WTC11 (cell line): Measurements from ENCODE around the gene ATF5. TPM values are rescaled to one million over a fixed set of nuclear protein-coding genes. Genes with fewer than 3 reads are reported as not detected.

ENCODE experiments used
- ATAC-seq: fragments of 200-7000 bp; cut with Tn5 transposase; 2 replicates; pipeline ENCODE4 v1.10.0; 2021; ENCODE audit warnings: mild to moderate bottlenecking, moderate library complexity
- CTCF ChIA-PET: fragments of 300-600 bp; sonication (Branson Sonifier 250); formaldehyde crosslinking; loops from one replicate; lab custom pipeline; 2021; ENCODE audit warnings: antibody characterized with exemption; lab: Charles Lee
- POLR2A ChIA-PET: fragments of 350-600 bp; sonication (Branson Sonifier 250); formaldehyde crosslinking; loops from one replicate; lab custom pipeline; 2021; ENCODE audit warnings: antibody characterized with exemption; lab: Charles Lee
- DNase-seq: peaks from one replicate; pipeline ENCODE4 v3.0.0; 2021; ENCODE audit warnings: low spot score
- H3K27ac Mint-ChIP-seq: 2 replicates; pipeline ENCODE4 v1.8.0; 2021; ENCODE audit warnings: mixed read lengths
- H3K27me3 Mint-ChIP-seq: 2 replicates; pipeline ENCODE4 v1.8.0; 2021; ENCODE audit warnings: low read depth, mild to moderate bottlenecking, moderate library complexity, mixed read lengths
- H3K36me3 Mint-ChIP-seq: 2 replicates; pipeline ENCODE4 v1.8.0; 2021; ENCODE audit warnings: mixed read lengths
- H3K4me1 Mint-ChIP-seq: 2 replicates; pipeline ENCODE4 v1.8.0; 2022; ENCODE audit warnings: mixed read lengths
- H3K4me3 Mint-ChIP-seq: 2 replicates; pipeline ENCODE4 v1.8.0; 2021; ENCODE audit warnings: mild to moderate bottlenecking, moderate library complexity, mixed read lengths
- H3K9me3 Mint-ChIP-seq: 2 replicates; pipeline ENCODE4 v1.8.0; 2021; ENCODE audit warnings: mixed read lengths
- CBFB ChIP-seq: sonication (generic); formaldehyde crosslinking; IDR thresholded peaks from 2 replicates; pipeline ENCODE4 v1.8.1; 2022; ENCODE audit warnings: mild to moderate bottlenecking, low read depth, missing genetic modification reagents
- EMX1 ChIP-seq: fragments of 250-450 bp; sonication (Bioruptor Pico); IDR thresholded peaks from 2 replicates; pipeline ENCODE4 v1.8.0; 2021; ENCODE audit warnings: mild to moderate bottlenecking
- ETV6 ChIP-seq: sonication (generic); formaldehyde crosslinking; IDR thresholded peaks from 2 replicates; pipeline ENCODE4 v1.8.1; 2022; ENCODE audit warnings: mild to moderate bottlenecking, missing genetic modification reagents
- GABPB1 ChIP-seq: sonication (generic); formaldehyde crosslinking; IDR thresholded peaks from 2 replicates; pipeline ENCODE4 v1.8.1; 2023; ENCODE audit warnings: mild to moderate bottlenecking, missing genetic modification reagents
- GTF2I ChIP-seq: fragments of 250-450 bp; sonication (Bioruptor Pico); conservative IDR thresholded peaks from 2 replicates; pipeline ENCODE4 v1.4.0; 2021; ENCODE audit warnings: mild to moderate bottlenecking
- KAT7 ChIP-seq: sonication (generic); formaldehyde crosslinking; IDR thresholded peaks from 2 replicates; pipeline ENCODE4 v1.8.1; 2023; ENCODE audit warnings: missing genetic modification reagents, mild to moderate bottlenecking, borderline replicate concordance
- NR1H2 ChIP-seq: sonication (generic); formaldehyde crosslinking; IDR thresholded peaks from 2 replicates; pipeline ENCODE4 v1.9.0; 2021; ENCODE audit warnings: mild to moderate bottlenecking, moderate library complexity, missing genetic modification reagents
- RELA ChIP-seq: sonication (generic); formaldehyde crosslinking; IDR thresholded peaks from 2 replicates; pipeline ENCODE4 v1.8.1; 2022; ENCODE audit warnings: missing genetic modification reagents, mild to moderate bottlenecking, borderline replicate concordance
- RORB ChIP-seq: fragments of 250-450 bp; sonication (Bioruptor Pico); IDR thresholded peaks from 2 replicates; pipeline ENCODE4 v1.9.0; 2021; ENCODE audit warnings: mild to moderate bottlenecking
- SMAD3 ChIP-seq: sonication (generic); formaldehyde crosslinking; IDR thresholded peaks from 2 replicates; pipeline ENCODE4 v1.8.0; 2022; ENCODE audit warnings: missing genetic modification reagents, mild to moderate bottlenecking, borderline replicate concordance
- SOX15 ChIP-seq: fragments of 250-450 bp; sonication (Bioruptor Pico); IDR thresholded peaks from 2 replicates; pipeline ENCODE4 v1.9.0; 2021; ENCODE audit warnings: mild to moderate bottlenecking
- SP1 ChIP-seq: sonication (generic); formaldehyde crosslinking; conservative IDR thresholded peaks from 2 replicates; pipeline ENCODE4 v1.8.1; 2022; ENCODE audit warnings: missing genetic modification reagents
- TP53 ChIP-seq: sonication (generic); formaldehyde crosslinking; IDR thresholded peaks from 2 replicates; pipeline ENCODE4 v1.8.1; 2023; ENCODE audit warnings: mild to moderate bottlenecking, missing genetic modification reagents
- ZNF396 ChIP-seq: fragments of 250-450 bp; sonication (Bioruptor Pico); IDR thresholded peaks from 2 replicates; pipeline ENCODE4 v1.8.0; 2021; ENCODE audit warnings: mild to moderate bottlenecking, moderate library complexity, borderline replicate concordance
- total RNA-seq: library from RNA; stranded (reverse); gene quantifications from 3 replicates; pipeline ENCODE4 v1.2.3, GENCODE V29; 2021
- TF ChIP-seq, protein P1 (sequence below): sonication (generic); formaldehyde crosslinking; IDR thresholded peaks from 2 replicates; pipeline ENCODE4 v1.8.1; 2022; ENCODE audit warnings: low read depth, mild to moderate bottlenecking, moderate library complexity, missing genetic modification reagents, borderline replicate concordance
- TF ChIP-seq, protein P2 (sequence below): fragments of 250-450 bp; sonication (Bioruptor Pico); IDR thresholded peaks from 2 replicates; pipeline ENCODE4 v1.9.0; 2021; ENCODE audit warnings: mild to moderate bottlenecking
- TF ChIP-seq, protein P3 (sequence below): fragments of 250-450 bp; sonication (Bioruptor Pico); IDR thresholded peaks from 2 replicates; pipeline ENCODE4 v2.1.2; 2022; ENCODE audit warnings: mild to moderate bottlenecking, moderate library complexity
- TF ChIP-seq, protein P4 (sequence below): fragments of 250-450 bp; sonication (Bioruptor Pico); IDR thresholded peaks from 2 replicates; pipeline ENCODE4 v1.8.0; 2021; ENCODE audit warnings: mild to moderate bottlenecking
- TF ChIP-seq, protein P5 (sequence below): sonication (generic); formaldehyde crosslinking; IDR thresholded peaks from 2 replicates; pipeline ENCODE4 v1.8.1; 2022; ENCODE audit warnings: missing genetic modification reagents, borderline replicate concordance
- TF ChIP-seq, protein P6 (sequence below): sonication (generic); formaldehyde crosslinking; IDR thresholded peaks from 2 replicates; pipeline ENCODE4 v1.8.0; 2022; ENCODE audit warnings: missing genetic modification reagents
- TF ChIP-seq, protein P7 (sequence below): sonication (generic); formaldehyde crosslinking; conservative IDR thresholded peaks from 2 replicates; pipeline ENCODE4 v1.8.1; 2023; ENCODE audit warnings: mild to moderate bottlenecking, low read depth, missing genetic modification reagents, moderate library complexity

ATF5 gene
- total RNA-seq, 1 experiment from 2014 or later, result 10.8 TPM

DNA sequence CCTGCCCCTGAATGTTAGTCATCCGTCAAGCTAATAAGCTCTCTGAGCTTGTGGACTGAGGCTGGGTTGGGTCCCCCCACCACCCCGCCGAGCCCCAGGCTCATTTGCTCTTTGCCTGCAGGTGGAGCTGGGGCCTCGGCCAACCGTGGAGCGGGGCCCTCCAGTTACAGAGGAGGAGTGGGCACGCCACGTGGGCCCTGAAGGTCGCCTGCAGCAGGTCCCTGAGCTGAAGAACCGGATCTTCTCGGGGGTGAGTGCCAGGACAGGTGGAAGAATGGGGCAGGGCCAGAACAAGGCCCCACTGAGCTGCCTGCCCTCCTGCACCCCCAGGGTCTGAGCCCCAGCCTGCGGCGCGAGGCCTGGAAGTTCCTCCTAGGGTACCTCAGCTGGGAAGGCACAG lies 46.4 kb upstream of the ATF5 start:
- ChIA-PET POLR2A (no interaction called here), CTCF (no interaction called here)
- Mint-ChIP-seq H3K27me3 (no peaks in the 10 kb centered on the region), H3K36me3 (peaks cover 61% of the 10 kb centered on the region), H3K4me1 (peaks cover 14% of the 10 kb centered on the region), H3K4me3 (no peak overlapping the region), H3K9me3 (no peaks in the 10 kb centered on the region), H3K27ac (no peak overlapping the region)
- no peak for DNase-seq
- no peak for TF ChIP-seq GTF2I (CRISPR knock-in tag)
- TF ChIP-seq, protein P1, sequence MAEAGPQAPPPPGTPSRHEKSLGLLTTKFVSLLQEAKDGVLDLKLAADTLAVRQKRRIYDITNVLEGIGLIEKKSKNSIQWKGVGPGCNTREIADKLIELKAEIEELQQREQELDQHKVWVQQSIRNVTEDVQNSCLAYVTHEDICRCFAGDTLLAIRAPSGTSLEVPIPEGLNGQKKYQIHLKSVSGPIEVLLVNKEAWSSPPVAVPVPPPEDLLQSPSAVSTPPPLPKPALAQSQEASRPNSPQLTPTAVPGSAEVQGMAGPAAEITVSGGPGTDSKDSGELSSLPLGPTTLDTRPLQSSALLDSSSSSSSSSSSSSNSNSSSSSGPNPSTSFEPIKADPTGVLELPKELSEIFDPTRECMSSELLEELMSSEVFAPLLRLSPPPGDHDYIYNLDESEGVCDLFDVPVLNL (CRISPR knock-in tag), result no peak
- TF ChIP-seq, protein P2, sequence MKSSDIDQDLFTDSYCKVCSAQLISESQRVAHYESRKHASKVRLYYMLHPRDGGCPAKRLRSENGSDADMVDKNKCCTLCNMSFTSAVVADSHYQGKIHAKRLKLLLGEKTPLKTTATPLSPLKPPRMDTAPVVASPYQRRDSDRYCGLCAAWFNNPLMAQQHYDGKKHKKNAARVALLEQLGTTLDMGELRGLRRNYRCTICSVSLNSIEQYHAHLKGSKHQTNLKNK (CRISPR knock-in tag), result no peak
- TF ChIP-seq, protein P3, sequence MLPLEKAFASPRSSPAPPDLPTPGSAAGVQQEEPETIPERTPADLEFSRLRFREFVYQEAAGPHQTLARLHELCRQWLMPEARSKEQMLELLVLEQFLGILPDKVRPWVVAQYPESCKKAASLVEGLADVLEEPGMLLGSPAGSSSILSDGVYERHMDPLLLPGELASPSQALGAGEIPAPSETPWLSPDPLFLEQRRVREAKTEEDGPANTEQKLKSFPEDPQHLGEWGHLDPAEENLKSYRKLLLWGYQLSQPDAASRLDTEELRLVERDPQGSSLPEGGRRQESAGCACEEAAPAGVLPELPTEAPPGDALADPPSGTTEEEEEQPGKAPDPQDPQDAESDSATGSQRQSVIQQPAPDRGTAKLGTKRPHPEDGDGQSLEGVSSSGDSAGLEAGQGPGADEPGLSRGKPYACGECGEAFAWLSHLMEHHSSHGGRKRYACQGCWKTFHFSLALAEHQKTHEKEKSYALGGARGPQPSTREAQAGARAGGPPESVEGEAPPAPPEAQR (CRISPR knock-in tag), result no peak
- no peak for TF ChIP-seq RORB (CRISPR knock-in tag)
- no peak for TF ChIP-seq TP53 (CRISPR knock-in tag)
- no peak for TF ChIP-seq RELA (CRISPR knock-in tag)
- TF ChIP-seq, protein P4, sequence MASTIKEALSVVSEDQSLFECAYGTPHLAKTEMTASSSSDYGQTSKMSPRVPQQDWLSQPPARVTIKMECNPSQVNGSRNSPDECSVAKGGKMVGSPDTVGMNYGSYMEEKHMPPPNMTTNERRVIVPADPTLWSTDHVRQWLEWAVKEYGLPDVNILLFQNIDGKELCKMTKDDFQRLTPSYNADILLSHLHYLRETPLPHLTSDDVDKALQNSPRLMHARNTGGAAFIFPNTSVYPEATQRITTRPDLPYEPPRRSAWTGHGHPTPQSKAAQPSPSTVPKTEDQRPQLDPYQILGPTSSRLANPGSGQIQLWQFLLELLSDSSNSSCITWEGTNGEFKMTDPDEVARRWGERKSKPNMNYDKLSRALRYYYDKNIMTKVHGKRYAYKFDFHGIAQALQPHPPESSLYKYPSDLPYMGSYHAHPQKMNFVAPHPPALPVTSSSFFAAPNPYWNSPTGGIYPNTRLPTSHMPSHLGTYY (CRISPR knock-in tag), result no peak
- TF ChIP-seq GABPB1 (CRISPR knock-in tag), result no peak
- no peak for TF ChIP-seq SMAD3 (CRISPR knock-in tag)
- TF ChIP-seq EMX1 (CRISPR knock-in tag), result no peak
- no peak for TF ChIP-seq ZNF396 (CRISPR knock-in tag)
- TF ChIP-seq, protein P5, sequence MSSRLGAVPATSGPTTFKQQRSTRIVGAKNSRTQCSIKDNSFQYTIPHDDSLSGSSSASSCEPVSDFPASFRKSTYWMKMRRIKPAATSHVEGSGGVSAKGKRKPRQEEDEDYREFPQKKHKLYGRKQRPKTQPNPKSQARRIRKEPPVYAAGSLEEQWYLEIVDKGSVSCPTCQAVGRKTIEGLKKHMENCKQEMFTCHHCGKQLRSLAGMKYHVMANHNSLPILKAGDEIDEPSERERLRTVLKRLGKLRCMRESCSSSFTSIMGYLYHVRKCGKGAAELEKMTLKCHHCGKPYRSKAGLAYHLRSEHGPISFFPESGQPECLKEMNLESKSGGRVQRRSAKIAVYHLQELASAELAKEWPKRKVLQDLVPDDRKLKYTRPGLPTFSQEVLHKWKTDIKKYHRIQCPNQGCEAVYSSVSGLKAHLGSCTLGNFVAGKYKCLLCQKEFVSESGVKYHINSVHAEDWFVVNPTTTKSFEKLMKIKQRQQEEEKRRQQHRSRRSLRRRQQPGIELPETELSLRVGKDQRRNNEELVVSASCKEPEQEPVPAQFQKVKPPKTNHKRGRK, result no peak
- TF ChIP-seq SP1 (CRISPR knock-in tag), result no peak
- no peak for TF ChIP-seq KAT7 (CRISPR knock-in tag)
- no peak for TF ChIP-seq ETV6
- ATAC-seq, result no peak

DNA sequence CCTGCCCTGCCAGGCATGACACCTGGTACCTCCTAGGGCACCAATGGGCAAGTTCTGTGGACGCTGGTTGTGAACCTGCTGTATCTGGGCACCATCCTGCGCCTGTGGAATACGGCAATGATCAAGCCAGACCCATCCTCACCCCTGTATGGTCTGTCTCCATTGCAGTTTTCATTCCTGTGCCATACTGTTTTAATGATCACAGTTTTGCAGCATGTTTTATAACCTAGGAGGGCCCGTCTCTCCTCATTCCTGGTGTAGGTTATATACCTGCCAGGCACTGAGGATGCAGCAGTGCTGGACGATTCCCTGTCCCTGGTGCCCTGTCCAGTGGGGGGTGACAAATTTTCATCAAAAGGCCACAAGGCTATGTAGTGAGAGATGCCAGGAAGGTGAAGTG lies 45.9 kb upstream of the ATF5 start:
- ChIA-PET CTCF (no interaction called here), POLR2A (no interaction called here)
- Mint-ChIP-seq H3K27ac (no peak overlapping the region), H3K27me3 (no peaks in the 10 kb centered on the region), H3K9me3 (no peaks in the 10 kb centered on the region), H3K36me3 (peaks cover 61% of the 10 kb centered on the region), H3K4me1 (peaks cover 12% of the 10 kb centered on the region), H3K4me3 (no peak overlapping the region)
- ATAC-seq, result no peak
- no peak for DNase-seq
- TF ChIP-seq CBFB (CRISPR knock-in tag) (no peak), NR1H2 (no peak), KAT7 (CRISPR knock-in tag) (no peak), SOX15 (CRISPR knock-in tag) (no peak)
- TF ChIP-seq, protein P6, sequence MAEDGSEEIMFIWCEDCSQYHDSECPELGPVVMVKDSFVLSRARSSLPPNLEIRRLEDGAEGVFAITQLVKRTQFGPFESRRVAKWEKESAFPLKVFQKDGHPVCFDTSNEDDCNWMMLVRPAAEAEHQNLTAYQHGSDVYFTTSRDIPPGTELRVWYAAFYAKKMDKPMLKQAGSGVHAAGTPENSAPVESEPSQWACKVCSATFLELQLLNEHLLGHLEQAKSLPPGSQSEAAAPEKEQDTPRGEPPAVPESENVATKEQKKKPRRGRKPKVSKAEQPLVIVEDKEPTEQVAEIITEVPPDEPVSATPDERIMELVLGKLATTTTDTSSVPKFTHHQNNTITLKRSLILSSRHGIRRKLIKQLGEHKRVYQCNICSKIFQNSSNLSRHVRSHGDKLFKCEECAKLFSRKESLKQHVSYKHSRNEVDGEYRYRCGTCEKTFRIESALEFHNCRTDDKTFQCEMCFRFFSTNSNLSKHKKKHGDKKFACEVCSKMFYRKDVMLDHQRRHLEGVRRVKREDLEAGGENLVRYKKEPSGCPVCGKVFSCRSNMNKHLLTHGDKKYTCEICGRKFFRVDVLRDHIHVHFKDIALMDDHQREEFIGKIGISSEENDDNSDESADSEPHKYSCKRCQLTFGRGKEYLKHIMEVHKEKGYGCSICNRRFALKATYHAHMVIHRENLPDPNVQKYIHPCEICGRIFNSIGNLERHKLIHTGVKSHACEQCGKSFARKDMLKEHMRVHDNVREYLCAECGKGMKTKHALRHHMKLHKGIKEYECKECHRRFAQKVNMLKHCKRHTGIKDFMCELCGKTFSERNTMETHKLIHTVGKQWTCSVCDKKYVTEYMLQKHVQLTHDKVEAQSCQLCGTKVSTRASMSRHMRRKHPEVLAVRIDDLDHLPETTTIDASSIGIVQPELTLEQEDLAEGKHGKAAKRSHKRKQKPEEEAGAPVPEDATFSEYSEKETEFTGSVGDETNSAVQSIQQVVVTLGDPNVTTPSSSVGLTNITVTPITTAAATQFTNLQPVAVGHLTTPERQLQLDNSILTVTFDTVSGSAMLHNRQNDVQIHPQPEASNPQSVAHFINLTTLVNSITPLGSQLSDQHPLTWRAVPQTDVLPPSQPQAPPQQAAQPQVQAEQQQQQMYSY (CRISPR knock-in tag), result no peak
- TF ChIP-seq, protein P7, sequence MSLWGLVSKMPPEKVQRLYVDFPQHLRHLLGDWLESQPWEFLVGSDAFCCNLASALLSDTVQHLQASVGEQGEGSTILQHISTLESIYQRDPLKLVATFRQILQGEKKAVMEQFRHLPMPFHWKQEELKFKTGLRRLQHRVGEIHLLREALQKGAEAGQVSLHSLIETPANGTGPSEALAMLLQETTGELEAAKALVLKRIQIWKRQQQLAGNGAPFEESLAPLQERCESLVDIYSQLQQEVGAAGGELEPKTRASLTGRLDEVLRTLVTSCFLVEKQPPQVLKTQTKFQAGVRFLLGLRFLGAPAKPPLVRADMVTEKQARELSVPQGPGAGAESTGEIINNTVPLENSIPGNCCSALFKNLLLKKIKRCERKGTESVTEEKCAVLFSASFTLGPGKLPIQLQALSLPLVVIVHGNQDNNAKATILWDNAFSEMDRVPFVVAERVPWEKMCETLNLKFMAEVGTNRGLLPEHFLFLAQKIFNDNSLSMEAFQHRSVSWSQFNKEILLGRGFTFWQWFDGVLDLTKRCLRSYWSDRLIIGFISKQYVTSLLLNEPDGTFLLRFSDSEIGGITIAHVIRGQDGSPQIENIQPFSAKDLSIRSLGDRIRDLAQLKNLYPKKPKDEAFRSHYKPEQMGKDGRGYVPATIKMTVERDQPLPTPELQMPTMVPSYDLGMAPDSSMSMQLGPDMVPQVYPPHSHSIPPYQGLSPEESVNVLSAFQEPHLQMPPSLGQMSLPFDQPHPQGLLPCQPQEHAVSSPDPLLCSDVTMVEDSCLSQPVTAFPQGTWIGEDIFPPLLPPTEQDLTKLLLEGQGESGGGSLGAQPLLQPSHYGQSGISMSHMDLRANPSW (CRISPR knock-in tag), result no peak
- TF ChIP-seq, protein P4 (CRISPR knock-in tag), result no peak
- TF ChIP-seq, protein P3 (CRISPR knock-in tag), result no peak
